GM12873 (cell line): Measurements from ENCODE around the gene MCOLN2.

Experiments used
- CTCF ChIP-seq: IDR thresholded peaks from 2 replicates; pipeline ENCODE4 v1.5.1; 2012; ENCODE audit warnings: low read depth, mild to moderate bottlenecking, moderate library complexity, low read length, control low read depth; ENCODE audit not compliant: insufficient read depth; ENCODE audit errors: missing control alignments

MCOLN2 gene

GRCh38 chr1:84888753-84889152, 108.2 kb downstream of the MCOLN2 start:
- no peak for TF ChIP-seq CTCF

GRCh38 chr1:84887261-84887934, 109.5 kb downstream of the MCOLN2 start:
- TF ChIP-seq CTCF, result no peak

- no peak for TF ChIP-seq CTCF
These were observed 111.4 kb downstream of the MCOLN2 start for GRCh38 chr1:84885469-84885868.

GRCh38 chr1:84884671-84885389, 112.1 kb downstream of the MCOLN2 start:
- no peak for TF ChIP-seq CTCF

- TF ChIP-seq CTCF, result no peak
These were observed 113.6 kb downstream of the MCOLN2 start for GRCh38 chr1:84883286-84883685.

GRCh38 chr1:84877592-84877991, 119.3 kb downstream of the MCOLN2 start:
- no peak for TF ChIP-seq CTCF

GRCh38 chr1:84876353-84876752, 120.6 kb downstream of the MCOLN2 start:
- TF ChIP-seq CTCF, result no peak
